HUES6 (cell line): ENCODE data around the gene HEPACAM.

Experiments
- H3K27ac ChIP-seq: 2 replicates; pipeline ENCODE4 v1.7.0; 2013; ENCODE audit warnings: low read depth, mild to moderate bottlenecking, low read length, inconsistent platforms
- H3K27me3 ChIP-seq: 2 replicates; pipeline ENCODE4 v1.6.1; 2013; ENCODE audit warnings: low read length; ENCODE audit not compliant: control insufficient read depth, insufficient read depth
- H3K36me3 ChIP-seq: 2 replicates; pipeline ENCODE4 v1.6.1; 2013; ENCODE audit warnings: low read length; ENCODE audit not compliant: control insufficient read depth, insufficient read depth
- H3K4me1 ChIP-seq: 2 replicates; pipeline ENCODE4 v1.6.1; 2013; ENCODE audit warnings: low read length; ENCODE audit not compliant: control insufficient read depth, insufficient read depth
- H3K4me3 ChIP-seq: 2 replicates; pipeline ENCODE4 v1.5.1; 2013; ENCODE audit warnings: low read depth, low read length
- H3K9ac ChIP-seq: one replicate; pipeline ENCODE4 v1.6.1; 2013; ENCODE audit warnings: mild to moderate bottlenecking, low read length
- H3K9me3 ChIP-seq: 2 replicates; pipeline ENCODE4 v1.6.1; 2013; ENCODE audit warnings: low read depth, low read length; ENCODE audit not compliant: control insufficient read depth, insufficient read depth

Gene HEPACAM

DNA sequence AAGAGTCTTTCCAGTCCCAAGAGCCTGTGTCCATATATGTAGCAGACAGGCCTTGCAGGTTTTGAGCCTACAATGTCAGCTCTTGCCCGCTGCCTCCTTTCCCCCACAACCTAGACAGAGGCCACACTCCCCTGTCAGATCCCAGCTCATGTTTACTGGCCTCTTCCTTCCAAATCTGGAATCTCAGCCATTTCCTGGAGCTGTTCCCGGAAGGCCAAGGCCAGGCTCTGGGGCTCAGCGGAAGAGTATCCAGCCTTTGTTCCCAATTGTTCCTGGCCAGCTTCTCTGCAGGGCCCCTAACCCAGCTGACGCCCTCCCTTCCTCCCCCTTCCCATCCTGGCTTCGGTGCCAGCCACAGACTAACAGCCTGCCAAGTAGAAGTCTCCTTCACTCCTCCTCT, 37.1 kb downstream of the HEPACAM start:
- no peaks in the 10 kb centered on the region for H3K9me3 ChIP-seq
- no peak overlapping the region for H3K27ac ChIP-seq
- peaks cover 21% of the 10 kb centered on the region for H3K27me3 ChIP-seq
- H3K4me1 ChIP-seq, result peaks cover 30% of the 10 kb centered on the region
- no peak overlapping the region for H3K9ac ChIP-seq
- H3K36me3 ChIP-seq, result no peaks in the 10 kb centered on the region
- H3K4me3 ChIP-seq, result no peak overlapping the region

DNA sequence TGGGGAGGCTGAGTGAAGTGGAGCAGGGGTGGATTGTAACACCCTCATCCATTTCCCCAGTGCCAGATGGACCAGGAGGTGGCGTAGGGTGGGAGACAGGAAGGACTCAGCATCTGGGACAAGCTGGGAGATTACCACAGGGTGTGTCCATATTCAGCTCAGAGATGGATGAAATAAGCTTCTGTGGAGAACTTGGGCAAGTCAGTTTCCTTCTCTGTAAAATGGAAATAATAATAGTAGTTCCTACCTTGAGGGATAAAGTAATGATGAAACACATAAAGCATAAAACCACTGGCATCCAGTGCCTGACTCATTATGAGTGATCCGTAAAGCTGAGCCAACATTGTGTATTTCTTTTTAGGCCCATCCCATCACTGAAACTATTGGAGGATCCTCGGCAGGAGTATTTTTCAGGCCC, 37.6 kb downstream of the HEPACAM start:
- Histone ChIP-seq H3K36me3 (no peaks in the 10 kb centered on the region), H3K4me3 (no peak overlapping the region), H3K27me3 (peaks cover 21% of the 10 kb centered on the region), H3K9me3 (no peaks in the 10 kb centered on the region), H3K27ac (no peak overlapping the region), H3K9ac (no peak overlapping the region), H3K4me1 (peaks cover 30% of the 10 kb centered on the region)

DNA sequence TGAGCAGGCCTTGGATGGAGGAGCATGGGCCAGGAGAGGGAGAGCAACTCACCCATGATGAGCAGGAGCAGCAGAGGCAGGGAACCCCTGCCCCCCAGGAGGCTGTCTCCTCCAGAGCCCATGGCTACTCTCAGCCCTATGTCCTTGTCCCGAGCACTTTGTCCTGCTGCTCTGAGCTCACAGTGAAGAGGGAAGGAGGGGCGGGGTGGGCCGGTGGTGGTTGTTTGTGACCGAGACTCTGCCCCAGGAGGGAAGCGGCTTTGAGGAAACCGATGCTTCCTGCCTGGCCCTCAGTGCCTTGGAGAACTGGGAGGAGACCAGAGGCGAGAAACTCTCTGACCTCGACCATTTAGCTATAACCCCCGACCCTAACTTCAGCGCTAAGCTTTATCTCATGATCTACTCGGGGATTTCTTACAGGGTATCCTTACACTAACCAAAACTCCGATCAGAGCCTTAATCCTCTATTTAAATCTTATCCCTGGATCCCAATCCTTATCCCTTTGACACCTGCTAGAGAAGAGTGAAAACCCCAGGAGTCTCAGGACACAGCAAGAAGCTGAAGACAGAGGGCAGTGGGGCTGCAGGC, 38.1 kb downstream of the HEPACAM start, which contains the start of gene ROBO4:
ROBO4 (minus strand) TSS at position 192 of the 589 bp plus-strand sequence; CDS start at position 122, 70 bp downstream.
- Histone ChIP-seq H3K9ac (no peak within 1 kb of the TSS), H3K4me3 (no peak within 1 kb of the TSS), H3K9me3 (no peaks in the 10 kb centered on the region), H3K36me3 (no peaks in the 10 kb centered on the region), H3K4me1 (peaks cover 30% of the 10 kb centered on the region), H3K27ac (no peak within 1 kb of the TSS), H3K27me3 (peaks cover 25% of the 10 kb centered on the region)

DNA sequence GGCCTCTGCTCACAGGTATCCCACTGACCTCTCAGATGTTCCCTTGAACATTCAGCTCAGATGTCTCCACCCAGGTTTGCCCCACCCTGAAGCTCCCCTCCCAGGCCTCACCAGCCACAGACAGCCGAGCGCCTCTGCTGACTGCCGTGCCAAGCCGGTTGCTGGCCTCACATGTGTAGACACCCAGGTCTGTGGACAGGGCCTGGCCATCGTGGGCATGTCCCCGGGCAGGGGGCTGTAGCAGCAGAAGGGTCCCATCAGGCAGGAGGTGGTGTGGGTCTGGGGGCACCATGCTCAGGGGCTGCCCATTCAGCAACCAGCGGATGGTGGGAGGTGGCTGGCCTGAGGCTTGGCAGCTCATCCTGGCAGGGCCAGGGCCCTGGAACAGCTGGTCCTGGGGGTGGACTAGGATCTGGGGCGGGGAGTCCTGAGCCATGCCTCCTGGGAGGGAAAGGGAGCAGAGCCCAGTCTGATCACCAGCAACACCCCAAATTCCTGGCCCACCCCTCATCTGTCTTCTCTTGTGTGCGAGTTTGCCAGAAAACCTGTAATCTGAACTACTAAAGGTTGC, 38.9 kb downstream of the HEPACAM start:
- Histone ChIP-seq H3K9ac (no peak overlapping the region), H3K36me3 (no peaks in the 10 kb centered on the region), H3K4me3 (no peak overlapping the region), H3K4me1 (peaks cover 30% of the 10 kb centered on the region), H3K27ac (no peak overlapping the region), H3K9me3 (no peaks in the 10 kb centered on the region), H3K27me3 (peaks cover 30% of the 10 kb centered on the region)

DNA sequence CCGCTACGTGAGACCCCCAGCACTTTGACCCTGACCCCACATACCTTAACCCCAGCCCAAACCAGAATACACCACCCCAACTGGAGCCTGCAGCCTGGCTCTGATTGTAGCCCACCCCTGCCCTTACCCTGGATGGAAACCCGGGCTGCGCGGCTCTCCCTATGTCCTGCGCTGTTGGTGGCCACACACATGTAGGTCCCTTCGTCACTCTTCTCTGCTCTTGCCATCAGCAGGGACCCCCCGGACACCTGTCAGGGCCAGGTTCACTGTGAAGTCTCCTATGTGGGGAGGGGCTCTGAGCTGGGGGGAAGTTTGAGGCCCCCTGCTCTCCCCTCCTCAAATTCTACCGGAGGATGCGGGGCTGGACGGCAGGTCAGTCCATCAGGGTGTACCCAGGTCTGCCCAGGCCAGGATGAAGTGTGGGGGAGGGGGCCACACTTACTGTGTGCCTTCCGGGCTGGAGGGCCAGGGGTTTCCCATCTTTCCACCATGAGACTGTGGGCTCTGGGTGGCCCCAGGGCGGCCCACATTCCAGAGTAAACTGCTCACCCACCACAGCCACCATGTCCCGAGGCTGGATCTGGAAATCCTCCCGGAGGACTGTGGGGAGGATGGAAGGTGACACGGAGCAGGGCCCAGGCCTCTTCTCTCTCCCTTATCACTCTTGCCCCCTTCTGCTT, 39.6 kb downstream of the HEPACAM start:
- H3K27ac ChIP-seq, result no peak overlapping the region
- H3K4me3 ChIP-seq, result no peak overlapping the region
- H3K27me3 ChIP-seq, result peaks cover 26% of the 10 kb centered on the region
- H3K9me3 ChIP-seq, result no peaks in the 10 kb centered on the region
- H3K36me3 ChIP-seq, result no peaks in the 10 kb centered on the region
- H3K4me1 ChIP-seq, result peaks cover 30% of the 10 kb centered on the region
- no peak overlapping the region for H3K9ac ChIP-seq

DNA sequence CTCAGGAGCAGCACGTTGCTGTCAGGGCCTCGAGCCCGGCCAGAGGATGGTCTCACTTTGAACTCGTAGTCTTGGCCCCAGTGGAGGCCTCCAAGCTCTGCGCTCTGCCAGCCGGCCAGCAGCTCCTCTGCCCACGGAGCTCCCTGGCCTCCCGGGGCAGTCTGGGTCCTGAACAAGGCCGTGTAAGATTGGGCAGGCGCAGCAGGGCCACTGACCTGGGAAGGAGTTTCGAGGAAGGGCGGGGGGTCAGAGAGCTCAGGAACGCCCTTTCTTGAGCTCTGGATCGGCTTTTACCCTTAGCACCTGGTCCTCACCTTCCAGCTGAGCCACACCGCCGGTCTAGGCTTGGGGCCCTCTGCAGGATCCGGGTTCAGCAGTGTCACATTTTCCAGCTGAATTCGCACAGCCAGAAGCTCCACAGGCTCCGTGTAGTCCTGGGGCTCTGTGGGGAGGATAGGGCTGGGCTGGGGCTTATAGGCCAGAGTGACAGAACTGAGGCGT, 40.3 kb downstream of the HEPACAM start:
- Histone ChIP-seq H3K9ac (no peak overlapping the region), H3K27ac (no peak overlapping the region), H3K27me3 (peaks cover 23% of the 10 kb centered on the region), H3K4me1 (peaks cover 26% of the 10 kb centered on the region), H3K9me3 (no peaks in the 10 kb centered on the region), H3K4me3 (no peak overlapping the region), H3K36me3 (no peaks in the 10 kb centered on the region)

DNA sequence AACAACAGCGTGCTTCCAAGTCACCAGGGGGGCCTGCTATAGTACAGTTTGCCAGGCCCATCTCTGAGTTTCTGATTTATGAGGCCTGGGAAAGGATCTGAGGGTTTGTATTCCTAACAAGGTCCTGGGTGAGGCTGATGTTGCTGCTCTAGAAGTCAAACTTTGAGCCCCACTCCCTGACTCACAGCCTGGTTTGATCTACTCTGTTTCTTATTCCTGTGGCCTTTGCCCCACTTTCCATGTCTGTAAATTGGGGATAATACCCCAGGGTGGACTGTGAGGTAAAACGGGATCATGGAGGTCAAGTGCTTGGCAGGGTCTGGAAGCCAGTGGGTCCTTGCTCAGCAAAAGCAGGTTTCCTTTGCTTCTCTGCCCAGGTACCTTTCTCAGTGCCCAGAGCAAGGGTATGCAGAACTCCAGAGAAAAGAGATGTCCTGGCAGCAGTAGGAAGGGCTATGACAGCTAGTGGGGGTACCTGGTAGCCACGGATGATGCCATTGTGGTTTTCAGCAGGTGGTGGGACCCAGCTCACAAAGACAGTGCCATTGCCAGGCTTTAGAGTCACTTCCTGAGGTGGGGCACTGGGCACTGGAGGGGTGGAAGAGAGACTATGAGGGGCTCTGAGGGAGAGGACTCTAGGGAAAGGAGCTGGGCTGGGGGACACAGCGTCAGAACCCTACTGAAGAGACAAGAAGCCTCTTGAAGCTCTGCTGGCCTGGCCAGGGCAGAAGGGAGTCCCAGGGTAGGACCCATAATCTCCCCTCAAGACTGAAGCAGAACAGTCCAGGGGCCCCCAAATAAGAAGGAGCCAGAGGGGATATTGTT, 41.0 kb downstream of the HEPACAM start:
- Histone ChIP-seq H3K27me3 (peaks cover 19% of the 10 kb centered on the region), H3K4me3 (no peak overlapping the region), H3K36me3 (no peaks in the 10 kb centered on the region), H3K4me1 (peaks cover 21% of the 10 kb centered on the region), H3K9me3 (no peaks in the 10 kb centered on the region), H3K27ac (no peak overlapping the region), H3K9ac (no peak overlapping the region)

DNA sequence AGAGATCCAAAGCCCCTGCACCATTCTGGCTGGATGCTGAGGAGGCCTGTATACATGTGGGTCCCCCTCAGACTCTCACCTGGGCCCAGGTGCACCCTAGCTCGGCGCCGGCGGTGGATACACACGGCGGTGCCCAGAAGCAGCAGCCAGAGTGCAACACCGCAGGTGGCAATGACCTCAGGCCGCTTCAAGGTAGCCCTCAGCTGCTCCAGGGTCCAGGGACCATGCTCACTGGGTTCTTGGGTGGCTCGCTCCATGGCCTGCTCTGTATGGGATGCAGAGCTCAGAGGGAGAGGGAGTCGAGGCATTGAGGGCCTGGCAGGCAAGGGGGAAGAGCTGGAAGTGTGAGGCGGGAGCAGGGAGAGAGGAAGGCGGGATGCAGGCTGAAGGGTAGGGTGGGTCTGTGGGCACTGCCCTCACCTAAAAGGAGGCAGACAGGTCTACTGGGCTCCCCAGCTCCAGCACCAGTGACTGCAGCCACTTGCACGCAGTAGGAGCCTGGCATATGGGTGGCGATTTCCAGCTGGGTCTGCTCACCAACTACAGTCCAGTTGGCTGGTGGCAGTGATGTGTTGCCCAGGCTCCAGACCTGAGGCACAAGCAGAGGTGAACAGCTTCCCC, 42.0 kb downstream of the HEPACAM start:
- Histone ChIP-seq H3K27me3 (peaks cover 28% of the 10 kb centered on the region), H3K4me1 (peaks cover 15% of the 10 kb centered on the region), H3K4me3 (no peak overlapping the region), H3K27ac (no peak overlapping the region), H3K9me3 (no peaks in the 10 kb centered on the region), H3K9ac (no peak overlapping the region), H3K36me3 (no peaks in the 10 kb centered on the region)

DNA sequence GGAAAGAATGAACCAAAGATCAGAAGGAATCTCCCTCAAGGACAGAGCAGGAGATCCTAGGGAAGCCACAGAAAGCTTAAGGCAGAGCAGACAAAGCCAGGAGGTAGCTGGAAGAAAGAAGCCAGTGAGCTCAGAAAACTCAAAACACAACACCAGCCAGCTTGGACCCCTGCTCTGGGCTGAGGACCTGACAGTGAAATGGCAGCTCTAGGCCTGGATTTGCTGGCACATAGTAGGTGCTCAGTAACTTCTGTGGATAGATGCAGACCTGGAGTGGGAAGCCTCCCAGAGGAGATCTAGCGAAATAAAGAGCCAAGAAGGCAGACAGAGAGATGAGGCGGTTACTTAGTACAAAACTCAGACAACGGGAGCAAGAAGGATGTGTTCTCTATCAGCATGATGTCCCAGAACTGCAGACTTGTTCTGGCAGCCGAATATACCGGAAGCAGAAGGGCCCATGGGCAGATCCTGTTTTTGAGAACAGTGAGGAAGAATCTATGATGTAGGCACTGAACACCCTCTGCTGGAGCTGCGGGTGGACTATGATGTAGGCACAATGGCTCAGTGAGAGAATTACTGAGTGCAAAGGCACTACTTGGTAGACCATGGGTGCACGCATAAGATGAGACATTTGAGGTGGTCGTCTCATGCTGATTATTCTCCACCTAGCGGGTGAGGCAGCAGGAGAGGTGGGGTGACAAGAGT, 42.9 kb downstream of the HEPACAM start:
- no peaks in the 10 kb centered on the region for H3K36me3 ChIP-seq
- H3K9me3 ChIP-seq, result no peaks in the 10 kb centered on the region
- peaks cover 36% of the 10 kb centered on the region for H3K27me3 ChIP-seq
- no peak overlapping the region for H3K4me3 ChIP-seq
- H3K9ac ChIP-seq, result no peak overlapping the region
- peaks cover 6% of the 10 kb centered on the region; the same call in 1 of the 2 replicates for H3K4me1 ChIP-seq
- no peak overlapping the region for H3K27ac ChIP-seq

DNA sequence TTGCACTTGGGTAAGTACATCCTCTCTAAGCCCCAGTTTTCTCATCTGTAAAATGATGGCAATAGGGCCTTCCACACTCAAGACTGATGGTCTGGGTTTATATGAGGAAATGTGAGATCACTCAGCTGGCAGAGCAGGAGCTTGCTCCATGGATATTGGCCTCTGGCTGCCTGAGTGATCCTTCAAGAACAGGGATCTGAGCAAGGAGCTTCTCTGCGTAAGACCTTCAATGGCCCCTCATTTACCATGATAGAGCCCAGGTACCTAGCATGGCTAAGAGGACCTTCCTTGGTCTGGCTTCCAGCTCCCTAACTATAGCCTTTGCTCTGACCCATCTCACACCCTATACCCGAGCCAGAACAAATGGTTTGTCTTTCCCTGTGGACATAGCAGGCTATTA, 43.7 kb downstream of the HEPACAM start:
- Histone ChIP-seq H3K36me3 (no peaks in the 10 kb centered on the region), H3K27me3 (peaks cover 40% of the 10 kb centered on the region), H3K9ac (no peak overlapping the region), H3K4me1 (no peaks in the 10 kb centered on the region; the same call in 1 of the 2 replicates), H3K9me3 (no peaks in the 10 kb centered on the region), H3K27ac (no peak overlapping the region), H3K4me3 (no peak overlapping the region)
